ENCODE results near the gene CCDC71L.
"Not testable (repeated sequence)": the region's sequence is repeated elsewhere in the genome, so short reads cannot be mapped to it uniquely, and the experiment has no call there.

Gene CCDC71L

DNA sequence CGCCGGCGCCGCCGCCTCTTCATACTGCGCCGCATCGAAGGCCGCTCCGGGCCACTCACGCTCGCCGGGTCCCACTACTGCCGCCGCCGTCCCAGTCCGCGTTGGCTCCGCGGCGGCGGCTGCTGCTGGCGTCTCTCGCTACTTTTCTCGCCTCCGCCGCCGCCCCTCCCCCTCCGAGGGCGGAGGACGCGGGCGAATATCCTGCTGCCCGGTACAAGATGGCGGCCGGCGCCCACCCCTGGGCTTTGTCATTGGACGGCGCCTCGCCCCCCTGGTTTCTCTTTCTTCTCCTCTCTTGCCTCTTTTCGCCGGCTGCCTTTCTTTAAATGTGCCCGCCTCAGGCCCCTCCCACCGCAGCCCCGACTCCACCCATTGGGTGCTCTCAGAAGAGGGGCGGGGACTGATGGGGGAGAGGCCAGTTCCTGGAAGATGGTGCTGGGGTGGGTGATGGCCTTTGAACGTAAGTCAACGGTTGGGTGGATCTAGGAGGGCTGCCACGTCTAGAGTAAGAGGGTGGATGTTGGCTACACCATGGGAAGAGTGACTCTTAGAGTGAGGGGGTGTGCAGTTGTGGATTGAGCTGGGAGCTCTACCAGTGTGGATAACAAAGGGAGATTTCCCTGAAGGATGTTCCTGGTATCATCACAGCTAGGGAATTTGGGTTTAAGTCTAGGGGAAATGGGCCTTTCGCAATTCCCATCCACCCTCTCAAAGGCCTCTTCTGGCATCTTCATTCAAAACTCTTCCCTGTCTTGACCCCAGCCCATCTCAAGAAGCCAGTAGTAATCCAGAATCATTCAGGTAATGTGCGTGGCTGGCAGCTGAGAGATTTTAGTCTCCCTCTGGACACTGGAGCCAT lies at the start of gene CCDC71L:
TSS of gene CCDC71L (minus strand) at position 297 of the 859 bp plus-strand sequence. CDS start at position 35, 262 bp downstream.
- peak; percentile 80 for DNase-seq (ENCODE audit: low read depth)

DNA sequence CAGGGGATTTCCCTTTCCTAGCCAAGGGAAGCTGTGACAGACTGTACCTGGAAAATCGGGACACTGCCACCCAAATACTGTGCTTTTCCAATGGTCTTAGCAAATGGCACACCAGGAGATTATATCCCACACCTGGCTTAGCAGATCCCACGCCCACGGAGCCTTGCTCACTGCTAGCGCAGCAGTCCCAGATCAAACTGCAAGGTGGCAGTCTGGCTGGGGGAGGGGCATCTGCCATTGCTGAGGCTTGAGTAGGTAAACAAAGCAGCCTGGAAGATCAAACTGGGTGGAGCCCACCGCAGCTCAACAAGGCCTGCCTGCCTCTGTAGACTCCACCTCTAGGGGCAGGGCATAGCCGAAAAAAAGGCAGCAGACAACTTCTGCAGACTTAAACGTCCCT lies 48.6 kb upstream of the CCDC71L start:
- not testable (repeated sequence) for DNase-seq (ENCODE audit: low read depth)

DNA sequence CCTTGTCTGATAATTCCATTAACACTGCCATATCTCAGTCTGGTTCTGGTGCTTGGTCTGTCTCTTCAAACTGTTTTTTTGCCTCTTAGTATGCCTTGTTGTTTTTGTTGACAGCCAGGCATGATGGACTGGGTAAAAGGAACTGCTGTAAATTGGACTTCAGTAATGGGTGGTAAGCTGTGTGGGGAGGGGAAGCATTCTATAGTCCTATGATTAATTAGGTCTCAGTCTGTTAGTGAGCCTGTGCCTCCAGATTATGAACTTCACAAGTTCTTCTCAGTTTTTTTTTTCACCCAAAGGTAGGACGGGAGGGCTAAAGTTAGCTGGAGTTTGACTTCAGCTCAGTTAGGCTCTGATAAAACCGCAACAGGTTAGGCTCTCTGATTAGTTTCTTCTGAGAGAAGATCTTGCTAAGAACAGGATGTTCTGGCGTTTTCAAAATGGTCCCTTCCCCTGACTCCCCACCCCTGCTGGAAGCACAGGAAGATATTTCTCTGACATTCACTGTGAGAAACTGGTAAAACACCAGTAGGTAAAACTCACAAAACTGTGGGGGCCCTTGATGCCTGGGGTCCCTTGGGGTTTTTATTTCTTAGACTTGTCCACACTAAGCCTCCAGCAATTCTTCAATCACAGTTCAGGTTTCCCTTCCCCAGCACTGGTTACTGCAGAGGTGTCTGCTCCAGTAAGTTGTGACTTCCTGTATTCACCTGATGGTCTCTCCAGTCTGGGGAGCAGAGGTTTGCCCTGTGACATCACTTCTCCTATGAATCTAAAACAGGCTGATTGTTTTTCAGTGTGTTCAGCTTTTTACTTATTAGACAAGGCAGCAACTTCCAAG lies 43.3 kb upstream of the CCDC71L start:
- DNase-seq (ENCODE audit: low read depth), result no peak

DNA sequence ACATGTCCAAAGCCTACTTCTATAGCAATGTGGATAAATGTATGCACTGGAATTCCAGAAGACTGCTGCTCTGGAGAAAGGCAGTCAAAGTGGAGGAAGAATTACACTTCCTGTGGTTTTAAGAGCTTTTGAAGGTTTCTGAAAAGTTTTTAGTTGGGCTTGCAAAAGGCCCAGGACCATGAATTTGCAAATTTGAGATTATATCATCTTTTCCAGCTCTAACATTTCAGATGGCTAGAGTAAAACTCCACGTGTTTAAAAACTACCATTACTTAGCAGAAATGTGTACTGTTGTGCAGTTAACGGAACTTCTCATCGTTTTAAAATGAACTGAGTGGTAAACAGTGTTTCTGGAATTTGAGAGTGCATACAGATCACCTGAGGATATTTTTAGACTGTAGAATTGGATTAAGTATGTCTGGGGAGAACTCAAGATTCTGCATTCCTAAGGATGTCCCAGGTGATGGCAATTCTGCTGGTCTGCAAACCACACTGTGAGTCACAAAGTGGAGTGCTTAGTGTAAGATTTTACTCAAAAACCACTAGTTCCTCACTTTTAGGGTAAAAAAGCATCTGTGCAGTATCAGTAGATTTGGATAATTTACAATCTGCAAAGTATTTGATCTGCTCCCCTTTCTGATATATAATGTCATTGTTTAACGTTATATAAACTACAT lies 32.9 kb upstream of the CCDC71L start:
- DNase-seq (ENCODE audit: low read depth), result no peak

DNA sequence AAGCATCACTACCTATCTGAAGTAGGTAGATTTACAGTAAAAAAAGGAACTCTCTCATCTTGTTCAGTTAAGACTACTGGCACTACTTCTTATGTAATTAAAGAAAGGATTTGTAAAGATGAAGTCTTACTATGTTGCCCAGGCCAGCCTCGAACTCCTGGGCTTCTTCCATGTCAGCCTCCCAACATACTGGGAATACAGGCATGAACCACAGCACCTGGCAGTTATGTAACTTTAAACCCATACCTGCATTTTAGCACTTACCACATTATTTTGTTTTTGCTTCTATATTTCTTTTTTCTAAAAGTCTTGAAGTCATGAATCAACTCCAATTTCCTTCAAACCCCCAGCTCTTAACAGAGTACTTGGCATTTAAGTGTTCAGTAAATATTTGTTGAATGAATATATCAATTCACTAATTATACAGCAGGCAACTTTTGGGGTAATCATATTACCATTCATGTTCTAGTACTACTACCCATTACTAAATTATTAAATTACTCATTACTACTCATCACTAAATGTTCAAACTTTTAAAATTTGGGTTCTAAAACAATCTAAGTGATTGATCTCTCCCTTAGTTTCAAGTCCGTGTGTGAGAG lies 31.6 kb upstream of the CCDC71L start:
- no peak for DNase-seq (ENCODE audit: low read depth)

DNA sequence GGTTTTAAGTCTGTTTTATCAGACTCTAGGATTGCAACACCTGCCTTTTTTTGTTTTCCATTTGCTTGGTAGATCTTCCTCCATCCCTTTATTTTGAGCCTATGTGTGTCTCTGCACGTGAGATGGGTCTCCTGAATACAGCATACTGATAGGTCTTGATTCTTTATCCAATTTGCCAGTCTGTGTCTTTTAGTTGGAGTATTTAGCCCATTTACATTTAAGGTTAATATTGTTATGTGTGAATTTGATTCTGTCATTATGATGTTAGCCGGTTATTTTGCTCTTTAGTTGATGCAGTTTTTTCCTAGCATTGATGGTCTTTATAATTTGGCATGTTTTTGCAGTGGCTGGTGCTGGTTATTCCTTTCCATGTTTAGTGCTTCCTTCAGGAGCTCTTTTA lies 27.2 kb upstream of the CCDC71L start:
- DNase-seq (ENCODE audit: low read depth), result not testable (repeated sequence)

DNA sequence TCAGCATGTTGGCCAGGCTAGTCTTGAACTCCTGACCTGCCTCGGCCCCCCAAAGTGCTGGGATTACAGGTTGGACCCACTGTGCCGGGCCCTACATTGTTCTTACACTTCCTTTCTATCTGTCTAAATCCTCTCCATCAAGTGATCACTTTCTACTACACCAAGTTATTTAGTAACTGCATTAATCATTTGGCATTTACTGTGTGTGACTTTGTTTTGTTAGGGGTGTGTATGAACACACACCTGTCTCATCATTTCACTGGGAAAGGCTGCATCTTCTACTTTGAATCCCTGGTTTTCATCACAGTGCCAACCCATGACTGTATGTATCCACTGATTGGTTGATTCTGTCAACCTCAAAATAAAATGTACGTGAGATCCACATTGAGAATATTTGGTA lies 23.0 kb upstream of the CCDC71L start:
- DNase-seq (ENCODE audit: low read depth), result no peak

DNA sequence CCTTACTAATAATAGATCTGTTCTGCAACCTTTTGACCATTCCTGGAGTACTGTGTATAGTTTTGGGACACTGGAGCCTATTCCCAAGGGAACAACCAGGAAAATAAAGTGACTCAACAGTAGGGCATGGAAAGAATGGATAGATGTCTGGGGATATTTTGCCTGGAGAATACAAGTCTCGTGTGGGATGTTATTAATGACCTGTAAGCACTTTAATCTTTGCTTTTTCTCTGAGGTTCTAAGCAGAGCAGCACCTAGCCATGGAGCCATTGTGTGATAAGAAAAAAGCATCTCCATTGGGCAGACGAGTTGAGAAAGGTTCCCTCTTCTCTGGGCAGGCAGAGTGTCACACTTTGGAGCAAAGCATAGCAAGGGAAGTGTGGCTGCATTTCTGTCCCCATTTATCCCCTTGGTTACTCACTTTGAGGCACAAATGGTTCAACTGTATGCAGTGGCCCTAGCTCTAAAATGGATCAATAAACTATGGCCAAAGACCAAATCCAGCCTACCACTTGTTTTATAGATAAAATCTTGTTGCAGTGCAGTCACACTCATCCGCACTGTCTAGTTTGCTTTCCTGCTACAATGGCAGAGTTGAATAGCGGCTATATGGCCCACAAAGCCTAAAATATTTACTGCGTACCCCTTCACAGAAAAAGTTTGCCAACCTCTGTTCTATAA lies 21.0 kb upstream of the CCDC71L start:
- DNase-seq (ENCODE audit: low read depth), result no peak

DNA sequence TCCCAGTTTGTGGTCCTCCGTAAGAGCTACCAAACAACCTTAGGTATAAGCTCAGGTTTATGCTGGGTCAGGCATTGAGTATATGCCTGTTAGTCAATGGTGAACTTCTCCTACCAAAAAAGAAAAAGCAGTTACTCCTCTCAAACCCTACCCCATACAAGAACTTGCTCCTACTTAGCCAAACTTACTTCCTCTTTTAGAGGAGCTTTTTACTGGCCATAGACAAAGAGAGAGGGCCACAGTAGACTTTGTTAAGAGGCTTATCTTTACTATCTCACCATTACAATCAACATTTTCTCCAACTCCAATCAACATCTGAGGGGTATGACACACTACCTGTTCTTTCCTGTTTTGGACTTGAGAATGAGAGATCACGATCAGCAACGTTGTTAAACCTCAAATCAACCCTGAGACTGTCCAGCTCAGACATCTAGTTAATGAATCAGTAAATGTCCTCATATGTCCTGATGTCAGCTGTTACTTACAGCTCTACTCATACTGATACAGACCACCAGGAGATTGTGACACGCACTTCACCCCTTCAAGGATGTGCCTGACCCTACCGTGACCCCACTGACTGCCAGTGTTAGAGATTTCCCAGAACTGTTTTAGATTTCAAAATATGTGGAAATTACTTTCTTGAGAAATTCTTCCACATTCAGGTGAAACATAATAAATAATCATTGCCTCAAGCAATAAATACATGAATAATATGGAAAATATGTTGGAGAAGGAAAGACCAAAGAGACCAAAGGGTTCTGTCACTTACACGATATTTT lies 18.4 kb upstream of the CCDC71L start:
- DNase-seq (ENCODE audit: low read depth), result no peak

DNA sequence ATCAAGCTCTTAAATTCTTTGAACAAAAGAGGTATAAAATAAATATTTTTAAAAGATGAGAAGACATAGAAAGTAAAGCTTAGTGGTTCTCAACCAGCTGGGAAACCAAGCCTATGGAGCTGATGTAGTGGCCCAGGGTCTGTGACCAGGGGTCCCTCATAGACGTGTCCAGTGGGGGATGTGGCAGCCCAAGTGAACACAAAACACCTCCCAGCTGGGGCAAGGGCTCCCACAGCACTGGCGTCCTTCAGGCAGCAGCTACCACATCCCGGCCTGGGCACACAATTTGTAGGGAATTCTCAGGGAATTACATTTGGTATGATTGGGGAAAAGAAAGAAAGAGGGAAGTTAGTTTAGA lies 17.8 kb upstream of the CCDC71L start:
- no peak for DNase-seq (ENCODE audit: low read depth)

DNA sequence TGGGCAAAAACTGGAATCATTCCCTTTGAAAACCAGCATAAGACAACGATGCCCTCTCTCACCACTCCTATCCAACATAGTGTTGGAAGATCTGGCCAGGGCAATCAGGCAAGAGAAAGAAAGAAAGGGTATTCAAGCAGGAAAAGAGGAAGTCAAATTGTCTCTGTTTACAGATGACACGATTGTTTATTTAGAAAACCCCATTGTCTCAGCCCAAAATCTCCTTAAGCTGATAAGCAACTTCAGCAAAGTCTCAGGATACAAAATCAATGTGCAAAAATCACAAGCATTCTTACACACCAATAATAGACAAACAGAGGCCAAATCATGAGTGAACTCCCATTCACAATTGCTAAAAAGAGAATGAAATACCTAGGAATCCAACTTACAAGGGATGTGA lies 15.5 kb upstream of the CCDC71L start:
- not testable (repeated sequence) for DNase-seq (ENCODE audit: low read depth)

DNA sequence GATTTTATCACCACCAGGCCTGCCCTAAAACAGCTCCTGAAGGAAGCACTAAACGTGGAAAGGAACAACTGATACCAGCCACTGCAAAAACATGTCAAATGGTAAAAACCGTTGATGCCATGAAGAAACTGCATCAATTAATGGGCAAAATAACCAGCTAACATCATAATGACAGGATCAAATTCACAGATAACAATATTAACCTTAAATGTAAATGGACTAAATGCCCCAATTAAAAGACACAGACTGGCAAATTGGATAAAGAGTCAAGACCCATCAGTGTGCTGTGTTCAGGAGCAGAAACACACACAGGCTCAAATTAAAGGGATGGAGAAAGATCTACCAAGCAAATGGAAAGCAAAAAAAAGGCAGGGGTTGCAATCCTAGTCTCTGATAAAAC lies 12.7 kb upstream of the CCDC71L start:
- not testable (repeated sequence) for DNase-seq (ENCODE audit: low read depth)

DNA sequence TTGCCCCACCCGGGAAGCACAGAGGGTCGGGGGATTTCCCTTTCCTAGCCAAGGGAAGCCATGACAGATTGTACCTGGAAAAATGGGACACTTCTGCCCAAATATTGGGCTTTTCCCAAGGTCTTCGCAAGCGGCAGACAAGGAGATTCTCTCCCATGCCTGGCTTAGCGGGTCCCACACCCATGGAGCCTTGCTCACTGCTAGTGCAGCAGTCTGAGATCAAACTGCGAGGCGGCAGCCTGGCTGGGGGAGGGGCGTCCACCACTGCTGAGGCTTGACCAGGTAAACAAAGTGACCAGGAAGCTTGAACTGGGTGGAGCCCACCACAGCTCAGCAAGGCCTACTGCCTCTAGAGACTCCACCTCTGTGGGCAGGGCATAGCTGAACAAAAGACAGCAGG lies 11.0 kb upstream of the CCDC71L start:
- DNase-seq (ENCODE audit: low read depth), result not testable (repeated sequence)

DNA sequence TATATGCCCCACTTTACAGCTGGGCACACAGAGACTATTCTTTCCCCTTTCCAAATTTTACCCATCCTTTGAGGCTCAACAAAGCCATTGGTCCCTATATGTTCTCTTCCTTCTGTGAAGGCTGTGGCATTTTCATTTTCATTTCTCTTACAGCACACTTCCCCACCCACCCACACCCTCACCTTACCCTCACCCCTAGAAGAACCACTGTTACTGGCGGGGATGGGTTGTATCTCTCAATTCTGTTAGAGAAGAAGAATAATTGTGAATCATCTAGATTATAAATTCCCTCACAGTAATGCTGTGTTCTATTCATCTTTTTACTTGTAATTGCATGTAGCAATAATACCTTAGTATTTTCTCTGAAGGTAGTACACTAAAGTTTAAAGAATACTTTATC lies 10.2 kb upstream of the CCDC71L start:
- no peak for DNase-seq (ENCODE audit: low read depth)

DNA sequence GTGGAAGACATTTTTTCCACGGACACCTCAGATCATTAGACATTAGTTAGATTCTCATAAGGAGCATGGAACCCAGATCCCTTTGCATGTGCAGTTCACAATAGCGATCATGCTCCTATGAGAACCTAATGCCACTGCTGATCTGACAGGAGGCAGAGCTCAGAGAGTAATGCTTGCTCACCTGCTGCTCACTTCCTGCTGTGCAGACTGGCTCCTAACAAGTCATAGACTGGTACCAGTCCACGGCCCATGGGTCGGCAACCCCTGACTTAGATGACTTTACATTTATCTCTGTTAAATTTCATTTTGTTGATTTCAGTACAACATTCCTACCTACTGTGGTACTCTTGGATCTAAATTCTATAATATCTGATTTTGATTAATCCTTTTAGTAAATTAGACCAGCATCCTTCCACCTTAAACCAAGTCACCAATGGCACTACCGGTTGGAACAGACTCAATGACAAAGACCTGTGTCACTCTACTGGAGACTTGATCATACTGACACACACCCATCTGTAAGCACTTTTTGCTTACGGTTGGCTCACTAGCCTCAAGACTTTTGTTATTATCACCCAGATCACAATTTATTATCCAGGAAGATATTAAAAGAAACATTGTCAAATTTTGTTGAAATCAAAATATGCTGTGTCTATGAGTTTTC lies 8.0 kb upstream of the CCDC71L start:
- no peak for DNase-seq (ENCODE audit: low read depth)

DNA sequence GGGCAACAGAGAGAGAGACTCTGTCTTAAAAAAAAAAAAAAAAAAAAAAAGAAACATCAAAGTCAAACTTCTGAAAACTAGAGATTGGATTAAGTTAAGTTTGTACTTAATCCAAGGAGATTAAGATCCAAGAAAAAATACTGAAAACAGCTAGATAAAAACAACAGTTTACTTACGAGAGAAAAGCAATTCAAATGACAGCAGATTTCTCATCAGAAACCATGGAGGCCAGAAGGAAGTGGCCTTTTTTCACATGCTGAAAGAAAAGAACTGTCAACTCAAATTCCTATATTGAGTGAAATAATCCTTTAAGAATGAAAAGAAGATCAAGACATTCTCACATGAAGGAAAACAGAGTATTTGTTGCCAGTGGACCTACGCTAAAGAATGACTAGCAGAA lies 5.4 kb upstream of the CCDC71L start:
- DNase-seq (ENCODE audit: low read depth), result no peak

DNA sequence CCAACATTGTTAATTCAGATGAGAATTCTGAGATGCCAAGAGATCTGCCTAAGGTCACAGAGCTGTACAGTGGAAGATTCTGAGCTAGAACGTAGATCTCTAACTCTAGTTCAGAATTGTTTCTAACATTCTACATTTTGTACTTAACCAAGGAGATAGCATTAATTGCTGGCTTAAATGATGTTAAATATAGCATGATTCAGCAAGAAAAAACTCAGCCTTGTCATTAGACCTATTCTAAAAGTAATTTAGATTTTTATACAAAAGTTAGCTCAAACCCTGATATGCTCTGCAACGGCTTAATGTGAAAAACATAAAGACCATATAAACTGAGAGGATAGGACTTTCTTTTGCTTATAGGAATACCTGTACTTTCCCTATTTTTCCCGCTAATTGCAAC lies 3.4 kb upstream of the CCDC71L start:
- DNase-seq (ENCODE audit: low read depth), result no peak

DNA sequence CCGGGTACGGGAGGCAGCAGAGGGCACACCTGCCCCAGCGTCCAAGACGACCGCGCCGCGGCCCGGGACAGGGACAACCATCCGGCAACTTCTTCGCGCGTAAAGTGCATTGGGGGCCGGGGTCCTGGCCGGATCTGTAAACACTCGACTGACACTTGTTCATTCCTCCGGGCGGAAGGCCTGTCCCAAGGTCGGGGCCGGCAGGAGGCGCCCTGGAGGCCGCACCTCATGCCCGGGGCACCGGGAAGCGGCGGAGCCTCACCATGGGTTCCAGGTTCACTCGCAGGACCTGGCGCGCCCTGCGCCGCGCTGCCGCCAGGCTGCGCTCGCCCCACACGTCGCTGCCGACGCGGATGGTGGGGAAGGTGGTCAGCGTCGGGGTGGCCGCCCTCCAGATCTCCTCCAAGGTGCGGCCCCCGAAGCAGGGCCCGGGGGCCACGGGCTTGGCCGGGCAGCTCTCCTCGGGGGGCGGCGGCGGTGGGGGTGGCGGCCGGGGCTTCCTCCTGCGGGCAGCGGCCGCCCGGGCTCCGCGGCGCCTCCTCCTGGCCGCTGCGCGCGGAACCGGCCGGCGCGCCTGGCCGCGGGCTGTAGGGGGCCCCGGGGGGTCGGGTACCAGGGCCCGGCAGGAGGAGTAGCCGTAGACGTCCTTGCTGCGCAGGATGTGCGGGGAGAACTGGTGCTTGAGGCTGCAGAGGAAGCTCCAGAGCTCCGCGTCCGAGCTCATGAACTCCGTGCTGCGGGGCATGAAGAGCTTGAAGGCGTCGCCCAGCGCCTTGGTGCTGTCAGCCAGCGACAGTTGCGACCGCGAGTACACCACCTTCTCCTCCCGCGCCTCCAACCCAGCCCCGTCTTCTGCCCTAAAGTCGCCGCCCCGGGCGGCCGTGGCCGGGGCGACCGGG lies 746 bp downstream of the CCDC71L start:
- DNase-seq (ENCODE audit: low read depth), result peak; percentile 60
